H7 (cell line): ENCODE results near the gene PKNOX2. TPM values are rescaled to one million over a fixed set of nuclear protein-coding genes. Genes with fewer than 3 reads are reported as not detected.

ENCODE experiments used
- DNase-seq: peaks from one replicate; pipeline ENCODE4 v3.0.0; 2012
- H3K27me3 ChIP-seq: 2 replicates; pipeline ENCODE4 v1.6.0; 2011; ENCODE audit warnings: mild to moderate bottlenecking, low read length; ENCODE audit not compliant: control insufficient read depth, insufficient read depth
- H3K36me3 ChIP-seq: replicated peaks from 2 replicates; pipeline ENCODE4 v1.5.1; 2011; ENCODE audit warnings: low read length; ENCODE audit not compliant: control insufficient read depth, insufficient read depth
- H3K4me3 ChIP-seq: 2 replicates; pipeline ENCODE4 v1.5.1; 2011; ENCODE audit warnings: low read depth, mild to moderate bottlenecking, control low read depth, low read length, moderate library complexity; ENCODE audit not compliant: insufficient read depth
- total RNA-seq: library from RNA; depleted of rRNA; stranded (reverse); fragments of >200 nt; shearing (Covaris generic); gene quantifications from 2 replicates; pipeline ENCODE4 v1.2.3, GENCODE V29; 2014

Gene PKNOX2
- total RNA-seq, 1 experiment from 2014 or later: 1.6 TPM

- H3K4me3 ChIP-seq: no peak overlapping the region
- no peaks in the 10 kb centered on the region for H3K36me3 ChIP-seq
- DNase-seq: no peak
- no peaks in the 10 kb centered on the region for H3K27me3 ChIP-seq
Observed at GRCh38 chr11:125429807-125430678, 265.5 kb downstream of the PKNOX2 start.

DNA sequence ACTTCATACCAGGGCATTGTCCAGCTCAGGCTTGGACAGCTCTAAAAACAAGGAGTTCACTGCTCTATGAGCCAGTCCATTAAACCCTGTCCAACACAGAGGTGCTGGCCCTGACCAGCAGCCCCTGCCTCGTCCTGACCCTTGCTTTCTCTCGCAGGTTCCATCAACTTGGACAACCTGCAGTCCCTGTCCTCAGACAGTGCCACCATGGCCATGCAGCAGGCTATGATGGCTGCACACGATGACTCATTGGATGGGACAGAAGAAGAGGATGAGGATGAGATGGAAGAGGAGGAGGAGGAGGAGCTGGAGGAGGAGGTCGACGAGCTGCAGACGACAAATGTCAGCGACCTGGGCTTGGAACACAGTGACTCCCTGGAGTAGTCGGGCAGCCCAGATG, 266.5 kb downstream of the PKNOX2 start:
- Histone ChIP-seq H3K27me3 (no peaks in the 10 kb centered on the region), H3K4me3 (no peak overlapping the region), H3K36me3 (no peaks in the 10 kb centered on the region)
- no peak for DNase-seq

DNA sequence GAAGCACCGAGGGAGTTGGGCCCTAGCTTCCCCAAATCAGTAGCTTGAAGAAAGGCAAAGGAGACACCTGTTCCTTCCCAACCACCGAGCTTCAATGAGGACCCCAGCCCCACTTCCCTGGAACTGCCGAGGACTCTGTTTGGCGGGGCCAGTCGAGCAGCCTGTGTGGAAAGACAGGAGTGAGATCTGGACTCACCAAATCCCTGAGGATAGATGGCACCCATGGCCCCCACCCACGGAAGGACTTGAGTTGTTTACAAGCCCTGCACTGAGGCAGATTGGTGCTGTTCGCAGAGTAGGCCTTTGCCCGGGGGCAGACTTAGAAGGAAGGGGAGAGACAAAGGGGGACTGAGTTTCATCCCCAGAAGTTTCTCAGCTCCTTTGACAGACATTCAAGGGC, 266.9 kb downstream of the PKNOX2 start:
- peak; percentile 5 for DNase-seq
- no peaks in the 10 kb centered on the region for H3K36me3 ChIP-seq
- no peak overlapping the region for H3K4me3 ChIP-seq
- no peaks in the 10 kb centered on the region for H3K27me3 ChIP-seq

DNA sequence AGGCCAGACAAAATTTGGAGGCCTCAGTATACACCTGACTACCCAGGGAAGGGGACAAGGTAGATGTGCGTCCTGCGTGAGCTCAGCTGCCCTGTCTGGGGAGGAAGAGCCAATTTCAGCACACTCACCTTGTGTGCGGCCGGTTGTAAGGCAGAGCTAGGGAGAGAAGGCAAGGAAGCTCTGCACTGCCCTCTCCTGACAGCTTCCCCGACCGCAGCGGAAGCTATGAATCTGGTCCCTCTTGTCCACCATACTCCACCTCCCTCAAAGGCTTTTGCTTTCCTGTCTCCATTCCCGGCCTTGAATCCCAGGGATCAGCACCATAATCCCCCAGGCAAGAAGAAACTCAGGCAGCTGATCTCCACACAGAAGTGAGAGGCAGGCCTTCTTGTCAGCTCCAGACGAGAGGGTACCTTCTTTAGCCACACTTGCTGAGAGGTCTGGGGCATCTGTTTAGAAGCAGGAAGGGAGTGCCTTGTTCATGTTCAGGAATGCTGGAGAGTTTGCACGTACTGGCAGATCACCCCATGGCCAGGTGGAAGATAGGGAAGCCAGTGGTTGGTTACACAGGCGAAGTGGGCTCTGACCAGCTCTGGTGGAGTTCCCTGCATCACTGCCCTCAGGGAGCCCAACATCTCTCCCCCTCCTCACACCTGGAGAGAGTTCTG, 269.0 kb downstream of the PKNOX2 start:
- no peaks in the 10 kb centered on the region for H3K36me3 ChIP-seq
- no peak overlapping the region for H3K4me3 ChIP-seq
- H3K27me3 ChIP-seq: no peaks in the 10 kb centered on the region
- DNase-seq: peak; percentile 82

GRCh38 chr11:125435461-125436238, 271.1 kb downstream of the PKNOX2 start:
- H3K4me3 ChIP-seq: no peak overlapping the region
- H3K36me3 ChIP-seq: no peaks in the 10 kb centered on the region
- DNase-seq: peak; percentile 32
- no peaks in the 10 kb centered on the region for H3K27me3 ChIP-seq

- DNase-seq: peak; percentile 70
- no peaks in the 10 kb centered on the region for H3K27me3 ChIP-seq
- H3K4me3 ChIP-seq: no peak overlapping the region
- no peaks in the 10 kb centered on the region for H3K36me3 ChIP-seq
Observed at GRCh38 chr11:125441648-125442410, 277.3 kb downstream of the PKNOX2 start.

DNA sequence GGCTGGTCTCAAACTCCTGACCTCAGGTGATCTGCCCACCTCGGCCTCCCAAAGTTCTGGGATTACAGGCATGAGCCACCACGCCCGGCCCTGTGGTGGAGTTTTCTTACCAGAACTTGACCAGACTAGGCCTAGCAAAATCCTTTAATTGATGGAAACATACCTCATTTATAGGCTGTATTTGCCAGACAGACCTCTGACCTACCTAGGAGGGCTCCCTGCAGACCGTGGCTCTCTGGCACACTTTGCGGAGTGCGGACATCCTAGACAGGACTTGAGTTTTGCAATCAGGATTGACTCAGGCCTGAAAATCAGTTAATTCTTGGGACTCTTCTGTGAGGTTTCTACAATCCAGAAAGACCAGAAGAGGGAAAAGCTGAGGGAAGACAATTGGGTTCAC, 278.4 kb downstream of the PKNOX2 start:
- no peaks in the 10 kb centered on the region for H3K27me3 ChIP-seq
- no peak for DNase-seq
- no peaks in the 10 kb centered on the region for H3K36me3 ChIP-seq
- H3K4me3 ChIP-seq: no peak overlapping the region

GRCh38 chr11:125443767-125444311, 279.3 kb downstream of the PKNOX2 start:
- DNase-seq: peak; percentile 59
- H3K36me3 ChIP-seq: no peaks in the 10 kb centered on the region
- H3K27me3 ChIP-seq: no peaks in the 10 kb centered on the region
- no peak overlapping the region for H3K4me3 ChIP-seq

DNA sequence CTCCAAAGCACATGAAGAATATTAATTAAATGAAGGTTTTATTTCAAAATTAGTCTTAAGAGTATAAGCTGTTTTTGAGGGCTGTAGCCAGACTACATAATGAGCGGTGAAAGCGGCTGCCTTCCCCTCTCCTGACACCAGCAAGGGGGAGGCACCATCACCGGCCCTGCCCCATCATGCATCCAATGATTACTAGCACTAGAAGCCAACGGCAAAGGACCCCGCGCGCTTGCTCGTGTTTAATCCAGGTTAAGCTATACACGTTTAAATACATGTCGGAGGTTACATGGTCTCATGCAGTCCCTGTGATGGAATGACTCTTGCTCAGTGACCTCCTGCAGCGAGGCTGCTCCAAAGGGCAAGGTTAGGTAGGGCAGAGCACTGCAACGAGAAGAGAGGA, 281.2 kb downstream of the PKNOX2 start:
- no peak overlapping the region for H3K4me3 ChIP-seq
- DNase-seq: no peak
- H3K27me3 ChIP-seq: no peaks in the 10 kb centered on the region
- H3K36me3 ChIP-seq: no peaks in the 10 kb centered on the region

DNA sequence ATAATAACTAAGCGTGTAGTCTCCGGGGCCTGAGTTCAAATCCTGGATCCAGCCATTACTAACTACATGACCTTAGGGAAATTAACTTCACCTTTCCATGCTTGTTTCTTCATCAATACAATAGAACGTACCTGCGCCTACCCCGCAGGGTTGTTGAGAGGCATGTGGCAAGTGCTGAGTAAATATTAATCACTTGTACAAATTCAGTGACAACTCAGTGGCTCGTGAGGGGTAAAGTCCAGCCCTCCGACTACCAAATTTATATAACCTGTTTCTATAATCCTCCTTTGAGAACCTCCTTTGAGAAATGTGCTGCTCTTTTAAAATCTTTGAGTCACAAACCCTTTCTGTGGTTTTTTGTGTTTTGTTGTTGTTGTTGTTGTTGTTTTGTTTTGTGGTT, 281.7 kb downstream of the PKNOX2 start:
- H3K4me3 ChIP-seq: no peak overlapping the region
- H3K27me3 ChIP-seq: no peaks in the 10 kb centered on the region
- H3K36me3 ChIP-seq: no peaks in the 10 kb centered on the region
- no peak for DNase-seq

GRCh38 chr11:125447721-125448120, 283.2 kb downstream of the PKNOX2 start:
- Histone ChIP-seq H3K36me3 (no peaks in the 10 kb centered on the region), H3K4me3 (no peak overlapping the region), H3K27me3 (no peaks in the 10 kb centered on the region)
- DNase-seq: no peak

GRCh38 chr11:125448136-125448535, 283.6 kb downstream of the PKNOX2 start:
- DNase-seq: no peak
- Histone ChIP-seq H3K27me3 (no peaks in the 10 kb centered on the region), H3K36me3 (no peaks in the 10 kb centered on the region), H3K4me3 (no peak overlapping the region)

DNA sequence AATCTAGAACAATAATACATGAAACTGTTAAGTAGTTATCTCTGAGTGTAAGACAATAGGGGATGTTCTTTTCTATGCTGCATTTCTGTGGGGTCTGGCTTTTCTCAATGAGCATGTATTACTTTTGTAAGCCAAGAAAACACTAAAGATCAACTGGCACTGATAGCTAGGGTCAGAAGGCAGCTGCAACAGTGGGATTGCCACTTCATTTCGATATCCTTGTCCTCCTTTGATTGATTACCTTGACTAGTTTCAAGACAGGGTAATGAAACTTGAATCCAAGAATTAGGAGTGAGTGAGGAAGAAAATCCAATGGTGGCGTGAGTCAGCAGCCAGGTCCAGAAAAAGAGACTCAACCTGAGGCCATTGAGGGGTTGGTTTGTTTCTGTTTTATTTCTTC, 285.0 kb downstream of the PKNOX2 start:
- H3K27me3 ChIP-seq: no peaks in the 10 kb centered on the region
- no peak for DNase-seq
- no peak overlapping the region for H3K4me3 ChIP-seq
- no peaks in the 10 kb centered on the region for H3K36me3 ChIP-seq
